Measurements from ENCODE around the gene PCDHA13.

The PCDHA13 gene

GRCh38 chr5:140877262-140877581, 4.7 kb upstream of the PCDHA13 start:
- H3K4me1 ChIP-seq (ENCODE audit: control insufficient read depth, insufficient read depth, low read length) = no peaks in the 10 kb centered on the region
- no peak overlapping the region for H3K9ac ChIP-seq (ENCODE audit: low read depth, low read length)
- peaks cover 5% of the 10 kb centered on the region for H3K9me3 ChIP-seq (replicated peaks; ENCODE audit: low read length)
- no peak overlapping the region for H3K4me3 ChIP-seq (ENCODE audit: low read length)
- no peaks in the 10 kb centered on the region for H3K36me3 ChIP-seq (ENCODE audit: insufficient read depth, low read length)
- no peak overlapping the region for H3K4me2 ChIP-seq (ENCODE audit: low read length)
- no peaks in the 10 kb centered on the region for H3K27me3 ChIP-seq (ENCODE audit: control insufficient read depth, insufficient read depth, low read length)

GRCh38 chr5:140882591-140882899, 621 bp downstream of the PCDHA13 start:
- Histone ChIP-seq H3K4me3 (ENCODE audit: low read length) (no peak overlapping the region), H3K27me3 (ENCODE audit: control insufficient read depth, insufficient read depth, low read length) (no peaks in the 10 kb centered on the region), H3K9ac (ENCODE audit: low read depth, low read length) (no peak overlapping the region), H3K4me2 (ENCODE audit: low read length) (no peak overlapping the region), H3K36me3 (ENCODE audit: insufficient read depth, low read length) (no peaks in the 10 kb centered on the region), H3K9me3 (replicated peaks; ENCODE audit: low read length) (peaks cover 9% of the 10 kb centered on the region), H3K4me1 (ENCODE audit: control insufficient read depth, insufficient read depth, low read length) (no peaks in the 10 kb centered on the region)

DNA sequence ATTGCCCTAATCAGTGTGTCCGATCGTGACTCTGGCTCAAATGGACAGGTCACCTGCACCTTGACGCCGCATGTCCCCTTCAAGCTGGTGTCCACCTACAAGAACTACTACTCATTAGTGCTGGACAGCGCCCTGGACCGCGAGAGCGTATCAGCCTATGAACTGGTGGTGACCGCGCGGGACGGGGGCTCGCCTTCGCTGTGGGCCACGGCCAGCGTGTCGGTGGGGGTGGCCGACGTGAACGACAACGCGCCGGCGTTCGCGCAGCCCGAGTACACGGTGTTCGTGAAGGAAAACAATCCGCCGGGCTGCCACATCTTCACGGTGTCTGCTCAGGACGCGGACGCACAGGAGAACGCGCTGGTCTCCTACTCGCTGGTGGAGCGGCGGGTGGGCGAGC, 1.4 kb downstream of the PCDHA13 start:
- Histone ChIP-seq H3K4me1 (ENCODE audit: control insufficient read depth, insufficient read depth, low read length) (no peaks in the 10 kb centered on the region), H3K36me3 (ENCODE audit: insufficient read depth, low read length) (no peaks in the 10 kb centered on the region), H3K9me3 (replicated peaks; ENCODE audit: low read length) (peaks cover 9% of the 10 kb centered on the region), H3K4me2 (ENCODE audit: low read length) (no peak overlapping the region), H3K9ac (ENCODE audit: low read depth, low read length) (no peak overlapping the region), H3K4me3 (ENCODE audit: low read length) (no peak overlapping the region), H3K27me3 (ENCODE audit: control insufficient read depth, insufficient read depth, low read length) (no peaks in the 10 kb centered on the region)

DNA sequence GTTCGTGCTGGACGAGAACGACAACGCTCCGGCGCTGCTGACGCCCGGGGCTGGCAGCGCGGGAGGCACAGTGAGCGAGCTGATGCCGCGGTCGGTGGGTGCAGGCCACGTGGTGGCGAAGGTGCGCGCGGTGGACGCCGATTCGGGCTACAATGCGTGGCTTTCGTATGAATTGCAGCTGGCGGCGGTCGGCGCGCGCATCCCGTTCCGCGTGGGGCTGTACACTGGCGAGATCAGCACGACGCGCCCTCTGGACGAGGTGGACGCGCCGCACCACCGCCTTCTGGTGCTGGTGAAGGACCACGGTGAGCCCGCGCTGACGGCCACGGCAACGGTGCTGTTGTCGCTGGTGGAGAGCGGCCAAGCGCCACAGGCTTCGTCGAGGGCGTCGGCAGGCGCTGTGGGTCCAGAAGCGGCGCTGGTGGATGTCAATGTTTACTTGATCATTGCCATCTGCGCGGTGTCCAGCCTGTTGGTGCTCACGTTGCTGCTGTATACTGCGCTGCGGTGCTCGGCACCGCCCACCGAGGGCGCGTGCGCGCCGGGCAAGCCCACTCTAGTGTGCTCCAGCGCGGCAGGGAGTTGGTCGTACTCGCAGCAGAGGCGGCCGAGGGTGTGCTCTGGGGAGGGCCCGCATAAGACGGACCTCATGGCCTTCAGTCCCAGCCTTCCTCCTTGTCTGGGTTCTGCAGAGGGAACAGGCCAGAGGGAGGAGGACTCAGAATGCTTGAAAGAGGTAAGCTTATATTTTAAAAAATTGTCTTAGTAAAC, 2.2 kb downstream of the PCDHA13 start:
- H3K36me3 ChIP-seq (ENCODE audit: insufficient read depth, low read length) = no peaks in the 10 kb centered on the region
- H3K4me3 ChIP-seq (ENCODE audit: low read length) = no peak overlapping the region
- no peaks in the 10 kb centered on the region for H3K4me1 ChIP-seq (ENCODE audit: control insufficient read depth, insufficient read depth, low read length)
- H3K9me3 ChIP-seq (replicated peaks; ENCODE audit: low read length) = peaks cover 9% of the 10 kb centered on the region
- no peak overlapping the region for H3K4me2 ChIP-seq (ENCODE audit: low read length)
- H3K9ac ChIP-seq (ENCODE audit: low read depth, low read length) = no peak overlapping the region
- no peaks in the 10 kb centered on the region for H3K27me3 ChIP-seq (ENCODE audit: control insufficient read depth, insufficient read depth, low read length)

DNA sequence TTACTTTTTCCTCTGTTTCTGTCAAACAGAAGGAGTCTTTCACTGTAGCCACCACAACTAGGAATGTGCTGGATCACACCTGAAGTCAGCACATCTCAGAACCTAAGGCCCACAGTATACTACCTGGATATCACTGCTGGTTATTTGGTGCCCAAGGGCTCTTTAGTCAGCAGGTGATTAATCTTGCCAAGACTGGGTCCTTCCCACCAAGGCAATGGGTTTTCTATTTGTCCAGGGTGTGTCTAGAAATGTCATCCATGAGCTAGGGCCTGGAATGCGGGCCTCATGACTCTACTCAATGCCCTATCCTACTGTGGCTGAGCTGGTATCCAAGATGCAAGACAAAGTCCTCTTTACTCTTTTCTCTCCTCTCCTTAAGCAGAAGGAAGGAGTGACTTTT, 34.4 kb downstream of the PCDHA13 start:
- Histone ChIP-seq H3K27me3 (ENCODE audit: control insufficient read depth, insufficient read depth, low read length) (no peaks in the 10 kb centered on the region), H3K36me3 (ENCODE audit: insufficient read depth, low read length) (no peaks in the 10 kb centered on the region), H3K4me3 (ENCODE audit: low read length) (no peak overlapping the region), H3K9me3 (replicated peaks; ENCODE audit: low read length) (no peaks in the 10 kb centered on the region), H3K4me2 (ENCODE audit: low read length) (no peak overlapping the region), H3K9ac (ENCODE audit: low read depth, low read length) (no peak overlapping the region), H3K4me1 (ENCODE audit: control insufficient read depth, insufficient read depth, low read length) (no peaks in the 10 kb centered on the region)

DNA sequence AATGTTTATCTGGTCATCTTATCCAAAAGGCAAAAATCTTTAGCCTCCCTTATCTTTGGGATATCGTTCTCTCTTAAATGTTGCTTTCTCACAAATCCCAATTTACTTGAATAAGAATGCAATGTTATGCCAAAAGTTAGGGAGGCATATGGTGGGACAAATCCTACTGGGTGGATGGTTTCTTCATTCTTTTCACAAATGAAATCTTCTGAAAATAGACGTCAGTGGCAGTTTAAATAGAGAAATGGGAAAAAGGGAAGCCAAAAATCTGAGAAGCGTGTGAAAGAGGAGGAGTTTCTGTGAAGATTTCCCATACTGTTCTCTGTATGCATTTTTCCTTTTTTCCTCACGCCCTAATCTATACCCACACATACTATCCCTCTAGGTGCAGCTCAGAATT, 41.7 kb downstream of the PCDHA13 start:
- H3K9me3 ChIP-seq (replicated peaks; ENCODE audit: low read length) = no peaks in the 10 kb centered on the region
- peaks cover 11% of the 10 kb centered on the region for H3K4me1 ChIP-seq (ENCODE audit: control insufficient read depth, insufficient read depth, low read length)
- no peak overlapping the region for H3K4me2 ChIP-seq (ENCODE audit: low read length)
- no peak overlapping the region for H3K4me3 ChIP-seq (ENCODE audit: low read length)
- H3K36me3 ChIP-seq (ENCODE audit: insufficient read depth, low read length) = no peaks in the 10 kb centered on the region
- no peak overlapping the region for H3K9ac ChIP-seq (ENCODE audit: low read depth, low read length)
- H3K27me3 ChIP-seq (ENCODE audit: control insufficient read depth, insufficient read depth, low read length) = peaks cover 26% of the 10 kb centered on the region

DNA sequence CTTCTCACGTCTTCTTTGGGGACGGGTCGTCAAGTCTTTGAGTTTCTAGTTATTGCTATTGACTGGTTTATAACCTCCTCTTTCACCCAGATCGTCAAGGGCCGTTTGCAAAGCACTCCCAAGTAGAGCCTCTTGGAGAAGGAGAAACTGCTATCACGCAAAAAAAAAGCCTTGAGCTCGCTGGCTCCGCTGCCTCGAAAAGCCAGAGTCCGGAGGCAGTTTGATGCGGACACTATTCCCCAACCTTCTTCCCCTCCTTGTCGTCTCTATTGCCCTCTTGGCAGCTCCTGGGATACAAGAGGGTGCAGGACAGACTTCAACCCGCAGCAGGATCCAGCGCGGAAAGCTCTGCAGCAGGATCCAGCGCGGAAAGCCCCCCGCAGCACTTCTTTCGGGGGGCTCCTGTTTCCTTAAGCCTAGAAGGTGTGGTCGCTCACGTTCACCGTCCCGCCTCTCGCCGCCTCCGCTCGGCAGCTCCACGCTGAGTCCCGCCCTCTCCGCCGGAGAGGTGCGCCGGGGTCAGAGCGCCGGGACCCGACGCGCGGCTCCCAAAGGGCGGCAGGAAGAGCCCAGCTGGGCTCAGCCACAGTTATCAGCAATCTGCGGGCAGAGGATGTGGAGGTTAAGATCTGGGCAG, 44.0 kb downstream of the PCDHA13 start, which contains the start of gene PCDHAC1:
TSS of gene PCDHAC1 (plus strand) at position 494 of the 637 bp plus-strand sequence. CDS start 594 bp downstream, outside the sequence.
- H3K4me3 ChIP-seq (ENCODE audit: low read length) = peak within 1 kb of the TSS; percentile 68
- no peak within 1 kb of the TSS for H3K9ac ChIP-seq (ENCODE audit: low read depth, low read length)
- peaks cover 26% of the 10 kb centered on the region for H3K27me3 ChIP-seq (ENCODE audit: control insufficient read depth, insufficient read depth, low read length)
- no peaks in the 10 kb centered on the region for H3K36me3 ChIP-seq (ENCODE audit: insufficient read depth, low read length)
- H3K4me1 ChIP-seq (ENCODE audit: control insufficient read depth, insufficient read depth, low read length) = peaks cover 11% of the 10 kb centered on the region
- H3K4me2 ChIP-seq (ENCODE audit: low read length) = peak within 1 kb of the TSS; percentile 85
- no peaks in the 10 kb centered on the region for H3K9me3 ChIP-seq (replicated peaks; ENCODE audit: low read length)

DNA sequence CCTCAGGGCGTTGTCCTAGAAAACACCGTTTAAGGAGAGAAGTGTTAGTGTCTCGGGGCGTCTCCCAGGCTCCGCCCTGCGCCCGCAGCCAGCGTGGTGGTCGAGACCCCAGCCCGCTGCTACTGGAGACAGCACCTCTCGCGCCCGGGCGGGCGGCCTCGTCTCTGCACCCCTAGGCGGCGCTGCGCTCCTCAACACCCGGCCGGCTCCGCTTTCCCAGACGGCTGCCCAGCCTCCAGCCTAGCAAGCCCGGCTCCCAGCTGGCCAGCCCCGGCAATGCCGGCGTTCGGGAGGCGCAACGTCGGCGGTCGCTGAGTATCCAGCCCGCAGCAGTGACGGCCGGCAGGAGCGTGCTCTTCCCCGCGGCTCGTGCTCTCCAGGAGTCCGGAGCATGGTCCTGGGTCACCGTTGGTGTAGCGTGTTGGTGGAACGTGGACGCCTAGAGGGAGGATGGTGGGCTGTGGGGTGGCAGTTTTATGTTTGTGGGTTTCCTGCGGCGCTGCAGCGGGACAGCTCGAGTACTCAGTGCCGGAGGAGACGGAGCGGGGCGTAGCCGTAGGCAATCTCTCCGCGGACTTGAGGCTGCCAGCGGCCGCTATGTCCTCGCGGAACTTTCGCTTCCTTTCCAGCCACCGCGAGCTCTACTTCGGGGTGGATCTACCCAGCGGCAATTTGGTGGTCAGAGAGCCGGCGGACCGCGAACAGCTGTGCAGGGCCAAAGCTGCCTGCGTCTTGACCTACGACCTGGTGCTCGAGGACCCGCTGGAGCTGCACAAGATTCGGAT, 44.7 kb downstream of the PCDHA13 start:
- no peaks in the 10 kb centered on the region for H3K36me3 ChIP-seq (ENCODE audit: insufficient read depth, low read length)
- H3K9me3 ChIP-seq (replicated peaks; ENCODE audit: low read length) = no peaks in the 10 kb centered on the region
- peak overlapping the region; percentile 85 for H3K4me2 ChIP-seq (ENCODE audit: low read length)
- peaks cover 26% of the 10 kb centered on the region for H3K27me3 ChIP-seq (ENCODE audit: control insufficient read depth, insufficient read depth, low read length)
- no peak overlapping the region for H3K9ac ChIP-seq (ENCODE audit: low read depth, low read length)
- peaks cover 11% of the 10 kb centered on the region for H3K4me1 ChIP-seq (ENCODE audit: control insufficient read depth, insufficient read depth, low read length)
- H3K4me3 ChIP-seq (ENCODE audit: low read length) = peak overlapping the region; percentile 68

DNA sequence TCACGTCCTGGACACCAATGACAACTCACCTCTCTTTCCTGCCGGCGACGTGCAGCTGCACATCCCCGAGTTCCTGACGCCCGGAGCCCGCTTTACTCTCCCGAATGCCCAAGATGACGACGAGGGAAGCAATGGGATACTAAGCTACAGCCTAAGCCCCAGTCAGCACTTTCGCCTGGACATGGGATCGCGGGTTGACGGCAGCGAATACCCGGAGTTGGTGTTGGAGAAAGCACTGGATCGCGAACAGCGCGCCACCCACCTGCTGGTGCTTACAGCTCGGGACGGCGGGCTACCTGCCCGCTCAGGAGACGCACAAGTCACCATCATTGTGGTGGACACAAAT, 45.3 kb downstream of the PCDHA13 start:
- Histone ChIP-seq H3K9me3 (replicated peaks; ENCODE audit: low read length) (no peaks in the 10 kb centered on the region), H3K27me3 (ENCODE audit: control insufficient read depth, insufficient read depth, low read length) (peaks cover 26% of the 10 kb centered on the region), H3K4me2 (ENCODE audit: low read length) (peak overlapping the region; percentile 85), H3K36me3 (ENCODE audit: insufficient read depth, low read length) (no peaks in the 10 kb centered on the region), H3K4me1 (ENCODE audit: control insufficient read depth, insufficient read depth, low read length) (peaks cover 11% of the 10 kb centered on the region), H3K4me3 (ENCODE audit: low read length) (peak overlapping the region; percentile 68), H3K9ac (ENCODE audit: low read depth, low read length) (no peak overlapping the region)

Data from skeletal muscle satellite cell (primary cell).